ENCODE measurements around the gene MED6.

MED6 gene

GRCh38 chr14:70611216-70611615 is 10.8 kb upstream of the MED6 start:
- in situ Hi-C loops (cut with HindIII; ENCODE audit: low pct_ligation_motif_present, low pct_unique_long_range_greater_than_20kb, low sequenced_read_pairs), result no loop called here
- DNase-seq, result no peak

- in situ Hi-C loops (cut with HindIII; ENCODE audit: low pct_ligation_motif_present, low pct_unique_long_range_greater_than_20kb, low sequenced_read_pairs), result no loop called here
- DNase-seq, result no peak
Observed at GRCh38 chr14:70602254-70602653, 1.8 kb upstream of the MED6 start.

- DNase-seq, result peak; percentile 42
- in situ Hi-C loops (cut with HindIII; ENCODE audit: low pct_ligation_motif_present, low pct_unique_long_range_greater_than_20kb, low sequenced_read_pairs), result no loop called here
Observed at GRCh38 chr14:70601162-70601561, 707 bp upstream of the MED6 start.

- no peak for DNase-seq
- in situ Hi-C loops (cut with HindIII; ENCODE audit: low pct_ligation_motif_present, low pct_unique_long_range_greater_than_20kb, low sequenced_read_pairs), result no loop called here
Observed at GRCh38 chr14:70599345-70599744, 1.1 kb downstream of the MED6 start.

- DNase-seq, result no peak
- in situ Hi-C loops (cut with HindIII; ENCODE audit: low pct_ligation_motif_present, low pct_unique_long_range_greater_than_20kb, low sequenced_read_pairs), result no loop called here
Observed at GRCh38 chr14:70597731-70598130, 2.7 kb downstream of the MED6 start.

GRCh38 chr14:70595443-70596185 is 4.8 kb downstream of the MED6 start:
- in situ Hi-C loops (cut with HindIII; ENCODE audit: low pct_ligation_motif_present, low pct_unique_long_range_greater_than_20kb, low sequenced_read_pairs), result no loop called here
- DNase-seq, result no peak

- in situ Hi-C loops (cut with HindIII; ENCODE audit: low pct_ligation_motif_present, low pct_unique_long_range_greater_than_20kb, low sequenced_read_pairs), result no loop called here
- DNase-seq, result no peak
Observed at GRCh38 chr14:70594461-70594860, 6.0 kb downstream of the MED6 start.

- in situ Hi-C loops (cut with HindIII; ENCODE audit: low pct_ligation_motif_present, low pct_unique_long_range_greater_than_20kb, low sequenced_read_pairs), result no loop called here
- DNase-seq, result no peak
Observed at GRCh38 chr14:70585231-70585630, 15.2 kb downstream of the MED6 start.

GRCh38 chr14:70576891-70577290 is 23.6 kb downstream of the MED6 start:
- in situ Hi-C loops (cut with HindIII; ENCODE audit: low pct_ligation_motif_present, low pct_unique_long_range_greater_than_20kb, low sequenced_read_pairs), result no loop called here
- DNase-seq, result no peak

GRCh38 chr14:70573050-70573449 is 27.4 kb downstream of the MED6 start:
- in situ Hi-C loops (cut with HindIII; ENCODE audit: low pct_ligation_motif_present, low pct_unique_long_range_greater_than_20kb, low sequenced_read_pairs), result no loop called here
- no peak for DNase-seq

GRCh38 chr14:70571139-70571538 is 29.3 kb downstream of the MED6 start:
- in situ Hi-C loops (cut with HindIII; ENCODE audit: low pct_ligation_motif_present, low pct_unique_long_range_greater_than_20kb, low sequenced_read_pairs), result no loop called here
- no peak for DNase-seq

GRCh38 chr14:70567791-70568190 is 32.7 kb downstream of the MED6 start:
- in situ Hi-C loops (cut with HindIII; ENCODE audit: low pct_ligation_motif_present, low pct_unique_long_range_greater_than_20kb, low sequenced_read_pairs), result no loop called here
- peak; percentile 41 for DNase-seq

GRCh38 chr14:70563869-70564268 is 36.6 kb downstream of the MED6 start:
- in situ Hi-C loops (cut with HindIII; ENCODE audit: low pct_ligation_motif_present, low pct_unique_long_range_greater_than_20kb, low sequenced_read_pairs), result no loop called here
- DNase-seq, result no peak

- DNase-seq, result no peak
- in situ Hi-C loops (cut with HindIII; ENCODE audit: low pct_ligation_motif_present, low pct_unique_long_range_greater_than_20kb, low sequenced_read_pairs), result no loop called here
Observed at GRCh38 chr14:70563417-70563816, 37.0 kb downstream of the MED6 start.

- no peak for DNase-seq
- in situ Hi-C loops (cut with HindIII; ENCODE audit: low pct_ligation_motif_present, low pct_unique_long_range_greater_than_20kb, low sequenced_read_pairs), result no loop called here
Observed at GRCh38 chr14:70558356-70558755, 42.1 kb downstream of the MED6 start.

GRCh38 chr14:70555890-70556289 is 44.6 kb downstream of the MED6 start:
- no peak for DNase-seq
- in situ Hi-C loops (cut with HindIII; ENCODE audit: low pct_ligation_motif_present, low pct_unique_long_range_greater_than_20kb, low sequenced_read_pairs), result no loop called here

- in situ Hi-C loops (cut with HindIII; ENCODE audit: low pct_ligation_motif_present, low pct_unique_long_range_greater_than_20kb, low sequenced_read_pairs), result no loop called here
- DNase-seq, result no peak
Observed at GRCh38 chr14:70538087-70538486, 62.4 kb downstream of the MED6 start.

- no peak for DNase-seq
- in situ Hi-C loops (cut with HindIII; ENCODE audit: low pct_ligation_motif_present, low pct_unique_long_range_greater_than_20kb, low sequenced_read_pairs), result no loop called here
Observed at GRCh38 chr14:70536830-70537229, 63.6 kb downstream of the MED6 start.

GRCh38 chr14:70534904-70535303 is 65.6 kb downstream of the MED6 start, which contains the start of gene ADAM20:
ADAM20 (minus strand) TSS chr14:70535004; CDS start chr14:70524757, 10,247 bp downstream.
- in situ Hi-C loops (cut with HindIII; ENCODE audit: low pct_ligation_motif_present, low pct_unique_long_range_greater_than_20kb, low sequenced_read_pairs), result no loop called here
- DNase-seq, result no peak
